Amniotic epithelial cell (primary cell): ENCODE data around the gene CSKMT.
"Not testable (repeated sequence)": the region's sequence is repeated elsewhere in the genome, so short reads cannot be mapped to it uniquely, and the experiment has no call there.

ENCODE experiments used
- DNase-seq: peaks from one replicate; pipeline ENCODE4 v3.0.0-alpha.2; 2010; ENCODE audit warnings: low read depth

The CSKMT gene

DNA sequence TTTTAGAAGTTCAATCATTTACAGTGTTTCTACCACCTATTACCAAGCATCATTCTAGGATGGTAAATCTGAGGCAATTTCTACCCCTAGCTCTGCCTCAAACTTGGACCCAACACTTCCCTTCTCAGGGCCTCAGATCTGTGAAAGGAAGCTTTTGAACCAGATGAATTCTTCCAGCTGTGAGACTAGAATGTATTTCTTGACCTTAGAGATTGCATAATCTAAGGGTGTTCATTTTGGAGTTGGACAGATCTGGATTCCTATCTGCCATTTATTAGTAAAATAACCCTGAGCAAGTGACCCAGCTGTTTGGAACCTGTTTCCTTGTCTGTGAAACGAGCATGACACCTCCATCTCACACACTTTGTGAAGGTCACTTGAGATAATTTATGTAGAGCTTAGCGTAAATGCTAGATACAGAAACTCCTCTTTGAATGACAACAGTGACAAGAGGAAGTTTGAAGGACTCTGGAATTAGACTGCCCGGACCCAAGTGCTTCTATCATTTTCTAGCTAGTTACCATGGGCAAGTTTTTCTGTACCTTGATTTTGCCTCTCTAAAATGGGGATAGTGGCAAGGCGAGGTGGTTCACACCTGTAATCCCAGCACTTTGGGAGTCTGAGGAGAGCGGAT is 8.2 kb upstream of the CSKMT start:
- DNase-seq, result no peak

DNA sequence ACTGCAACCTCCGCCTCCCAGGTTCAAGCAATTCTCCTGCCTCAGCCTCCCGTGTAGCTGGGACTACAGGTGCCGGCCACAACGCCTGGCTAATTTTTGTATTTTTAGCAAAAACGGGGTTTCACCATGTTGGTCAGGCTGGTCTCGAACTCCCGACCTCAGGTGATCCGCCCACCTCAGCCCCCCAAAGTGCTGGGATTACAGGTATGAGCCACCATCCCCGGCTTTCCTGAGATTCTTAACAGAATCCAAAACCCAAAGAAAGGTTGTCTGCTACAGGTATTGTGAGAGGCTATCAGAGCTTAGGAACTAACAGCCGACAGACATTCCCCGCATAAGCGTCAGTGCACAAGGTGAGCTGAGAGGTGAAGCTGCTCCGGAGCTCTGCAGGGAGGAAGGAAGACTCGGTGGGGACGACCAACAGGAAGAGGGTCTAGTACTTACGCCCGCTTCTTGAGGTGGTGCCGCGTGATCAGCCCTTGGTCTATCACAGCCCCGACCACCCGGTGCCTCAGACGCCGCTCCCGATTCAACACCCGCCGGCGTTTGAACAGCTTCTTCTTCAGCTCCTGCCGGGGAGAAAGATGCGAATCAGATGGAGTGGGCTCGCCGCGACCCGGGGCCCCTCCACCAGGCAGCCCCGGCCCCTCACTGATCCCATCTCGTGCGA is 572 bp upstream of the CSKMT start:
- peak; percentile 59 for DNase-seq

DNA sequence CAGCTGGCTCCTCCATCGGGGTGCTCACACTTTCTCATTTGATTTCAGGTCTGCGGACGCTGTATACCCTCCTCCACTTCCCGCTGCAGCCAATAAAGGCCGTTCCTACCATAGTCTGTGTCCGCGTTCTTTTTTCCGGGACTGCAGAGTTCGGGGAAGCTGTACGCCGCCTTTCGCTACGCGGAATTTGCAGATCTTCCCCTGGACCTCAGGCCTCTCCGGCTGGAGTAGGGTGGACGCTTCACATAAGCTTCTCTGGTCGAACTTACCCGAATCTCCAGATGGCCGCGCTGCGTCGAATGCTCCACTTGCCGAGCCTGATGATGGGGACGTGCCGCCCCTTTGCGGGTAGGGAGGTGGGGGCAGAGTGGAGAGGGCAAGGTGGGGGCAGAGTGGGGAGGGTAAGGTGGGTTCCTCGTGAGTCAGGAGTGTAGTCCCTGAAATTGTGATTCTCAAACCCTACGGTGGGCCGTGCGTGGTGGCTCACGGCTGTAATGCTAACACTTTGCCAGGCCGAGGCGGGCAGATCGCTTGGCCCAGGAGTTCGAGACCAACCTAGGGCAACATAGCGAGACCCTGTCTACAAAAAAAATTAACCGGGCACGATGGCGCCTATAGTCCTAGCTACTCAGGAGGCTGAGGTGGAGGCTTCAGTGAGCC is 617 bp downstream of the CSKMT start:
- peak; percentile 76 for DNase-seq

DNA sequence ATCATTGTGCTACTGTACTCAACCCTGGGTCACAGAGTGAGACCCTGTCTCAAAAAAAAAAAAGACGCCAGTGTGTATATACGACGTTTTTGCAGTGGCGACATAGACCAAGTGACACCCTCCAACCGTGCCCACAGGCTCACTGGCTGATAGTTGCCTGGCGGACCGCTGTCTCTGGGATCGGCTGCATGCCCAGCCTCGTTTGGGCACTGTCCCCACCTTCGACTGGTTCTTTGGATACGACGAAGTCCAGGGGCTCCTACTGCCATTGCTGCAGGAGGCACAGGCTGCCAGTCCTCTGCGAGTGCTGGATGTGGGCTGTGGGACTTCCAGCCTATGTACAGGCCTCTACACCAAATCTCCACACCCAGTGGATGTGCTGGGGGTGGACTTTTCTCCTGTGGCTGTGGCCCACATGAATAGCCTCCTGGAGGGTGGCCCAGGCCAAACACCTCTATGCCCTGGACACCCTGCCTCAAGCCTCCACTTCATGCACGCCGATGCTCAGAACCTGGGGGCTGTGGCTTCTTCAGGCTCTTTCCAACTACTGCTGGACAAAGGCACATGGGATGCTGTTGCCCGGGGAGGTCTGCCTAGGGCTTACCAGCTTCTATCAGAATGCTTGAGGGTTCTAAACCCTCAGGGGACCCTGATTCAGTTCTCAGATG is 1.3 kb downstream of the CSKMT start:
- DNase-seq, result no peak

DNA sequence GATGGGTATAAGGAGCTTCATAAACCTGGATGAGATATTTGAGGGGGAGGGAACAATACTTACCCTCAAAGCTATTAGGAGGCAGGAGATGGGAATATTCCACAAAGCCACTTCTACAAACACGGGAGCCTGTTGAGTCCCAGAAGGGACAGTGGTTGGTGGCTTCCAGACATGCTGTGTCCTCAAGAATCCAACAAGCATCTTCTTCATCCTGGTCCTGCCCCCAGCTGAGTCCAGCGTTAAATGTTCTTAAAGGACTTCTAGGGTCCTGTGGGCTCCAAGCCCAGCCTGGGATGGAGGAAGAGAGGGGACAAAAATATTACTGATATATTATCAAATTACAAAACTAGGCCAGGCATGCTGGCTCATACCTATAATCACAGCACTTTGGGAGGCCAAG is 2.3 kb downstream of the CSKMT start:
- DNase-seq, result no peak

DNA sequence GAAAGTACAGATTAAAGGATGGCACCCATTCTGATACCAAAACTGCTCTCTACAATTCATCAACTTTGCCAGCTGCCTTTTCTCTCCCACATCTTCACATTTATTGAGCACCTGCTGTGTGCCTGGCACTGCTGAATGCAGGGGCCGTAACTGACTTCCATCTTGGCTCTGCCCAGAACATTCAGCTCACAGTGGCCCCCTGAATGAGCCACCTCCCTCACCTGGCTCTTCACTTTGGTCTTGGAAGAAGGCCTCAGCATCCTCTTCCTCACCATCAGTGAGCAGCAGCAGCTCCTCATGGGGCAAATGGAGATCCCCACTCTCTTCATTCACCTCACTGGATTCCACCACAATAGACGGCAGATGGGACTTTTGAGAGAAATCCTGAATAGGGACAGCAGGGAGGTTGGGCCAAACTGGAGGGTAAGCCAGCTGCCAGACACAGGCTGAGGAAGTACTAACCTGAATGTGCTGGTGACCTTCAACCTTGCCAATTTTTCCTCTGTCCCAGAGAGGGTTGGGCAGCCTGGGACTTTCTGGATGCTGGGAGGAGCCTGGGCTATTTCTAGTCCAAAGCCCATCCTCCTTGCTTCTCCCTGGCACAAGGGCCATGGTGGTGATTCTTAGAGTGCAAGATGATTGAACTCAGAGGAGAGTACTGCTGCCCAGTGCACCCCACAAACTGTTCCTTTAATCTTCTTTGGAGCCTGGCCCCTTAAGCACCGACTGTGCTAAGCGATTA is 4.5 kb downstream of the CSKMT start:
- no peak for DNase-seq

DNA sequence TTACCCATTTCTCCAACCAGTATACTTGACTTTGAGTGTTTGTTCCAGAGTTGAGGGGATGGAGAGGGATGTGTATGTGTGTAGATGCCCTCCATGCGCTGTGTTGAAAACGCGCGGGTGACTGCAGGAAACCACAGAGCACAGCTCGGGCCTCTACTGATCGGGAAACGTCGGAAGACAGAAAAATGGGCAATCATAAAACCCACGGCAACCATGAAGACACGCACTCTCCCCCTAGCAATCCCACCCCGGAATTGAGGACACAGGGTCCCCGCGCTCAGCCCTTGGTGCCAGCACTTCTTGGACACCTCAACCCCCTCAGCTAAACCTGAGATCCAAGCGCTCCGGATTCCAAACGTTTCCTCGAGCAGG is 6.1 kb downstream of the CSKMT start:
- no peak for DNase-seq

DNA sequence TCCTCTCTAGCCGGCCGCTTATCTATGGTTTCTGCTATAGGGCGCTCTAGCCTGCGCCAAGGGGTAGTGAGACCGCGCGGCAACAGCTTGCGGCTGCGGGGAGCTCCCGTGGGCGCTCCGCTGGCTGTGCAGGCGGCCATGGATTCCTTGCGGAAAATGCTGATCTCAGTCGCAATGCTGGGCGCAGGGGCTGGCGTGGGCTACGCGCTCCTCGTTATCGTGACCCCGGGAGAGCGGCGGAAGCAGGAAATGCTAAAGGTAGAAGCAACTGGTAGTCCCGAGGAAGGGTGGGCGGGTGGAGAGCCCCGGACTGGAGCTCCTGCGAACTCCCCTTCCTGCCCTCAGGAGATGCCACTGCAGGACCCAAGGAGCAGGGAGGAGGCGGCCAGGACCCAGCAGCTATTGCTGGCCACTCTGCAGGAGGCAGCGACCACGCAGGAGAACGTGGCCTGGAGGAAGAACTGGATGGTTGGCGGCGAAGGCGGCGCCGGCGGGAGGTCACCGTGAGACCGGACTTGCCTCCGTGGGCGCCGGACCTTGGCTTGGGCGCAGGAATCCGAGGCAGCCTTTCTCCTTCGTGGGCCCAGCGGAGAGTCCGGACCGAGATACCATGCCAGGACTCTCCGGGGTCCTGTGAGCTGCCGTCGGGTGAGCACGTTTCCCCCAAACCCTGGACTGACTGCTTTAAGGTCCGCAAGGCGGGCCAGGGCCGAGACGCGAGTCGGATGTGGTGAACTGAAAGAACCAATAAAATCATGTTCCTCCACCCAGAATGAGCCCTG is 6.7 kb downstream of the CSKMT start, which contains the start of the genes LBHD1 and UQCC3:
Gene LBHD1, minus strand, starts transcription at position 660 of the 782 bp plus-strand sequence. CDS start 2,236 bp downstream, outside the sequence.
Gene UQCC3, plus strand, starts transcription at position 66 of the 782 bp plus-strand sequence. Its CDS starts 73 bp downstream, at position 139.
- DNase-seq, result peak; percentile 83

DNA sequence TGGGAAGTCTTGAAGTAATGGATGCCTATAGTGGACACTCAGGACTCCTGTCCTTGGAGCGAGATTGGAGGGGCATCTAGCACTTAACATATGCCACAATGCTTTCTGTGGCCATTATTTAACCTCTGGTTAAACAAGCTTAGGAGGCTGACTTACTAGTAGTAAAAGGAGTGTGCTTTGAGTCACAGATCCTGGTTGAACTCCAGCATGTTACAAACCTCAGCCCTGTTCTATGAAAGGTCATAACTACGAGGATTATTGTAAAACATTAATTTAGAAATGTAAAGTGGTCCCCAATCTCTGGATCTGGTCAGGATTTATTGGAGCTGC is 8.0 kb downstream of the CSKMT start:
- DNase-seq, result no peak

DNA sequence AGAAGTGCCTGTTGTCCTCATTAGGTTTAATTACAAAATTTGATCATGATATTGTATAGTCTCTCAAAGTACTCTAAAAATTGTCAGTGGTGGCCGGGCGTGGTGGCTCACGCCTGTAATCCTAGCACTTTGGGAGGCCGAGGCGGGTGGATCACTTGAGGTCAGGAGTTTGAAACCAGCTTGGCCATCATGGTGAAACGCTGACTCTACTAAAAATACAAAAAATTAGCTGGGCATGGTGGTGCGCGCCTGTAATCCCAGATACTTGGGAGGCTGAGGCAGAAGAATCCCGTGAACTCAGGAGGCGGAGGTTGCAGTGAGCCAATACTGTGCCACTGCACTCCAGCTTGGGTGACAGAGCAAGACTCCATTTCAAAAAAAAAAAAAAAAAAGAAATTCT is 10.3 kb downstream of the CSKMT start:
- DNase-seq, result not testable (repeated sequence)

DNA sequence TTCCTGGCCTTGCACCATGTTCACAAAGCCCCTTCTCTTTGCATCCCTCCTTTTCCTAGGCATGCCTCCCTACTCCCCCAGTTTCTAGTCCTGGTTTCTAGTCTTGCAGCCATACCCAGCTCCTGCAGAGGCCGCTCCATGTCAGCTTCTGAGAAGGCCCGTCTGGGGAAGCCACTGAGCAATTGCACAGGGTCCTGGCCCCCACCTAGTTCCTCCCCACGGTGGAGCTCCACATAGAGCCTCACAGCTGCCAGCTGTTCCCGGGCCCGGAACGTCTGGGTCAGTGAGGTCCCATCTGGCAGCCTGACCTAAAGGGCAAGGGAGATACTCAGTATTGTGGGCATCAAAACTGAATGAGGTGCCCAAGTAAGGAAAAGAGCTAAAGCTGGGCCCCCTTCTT is 11.6 kb downstream of the CSKMT start:
- DNase-seq, result no peak

DNA sequence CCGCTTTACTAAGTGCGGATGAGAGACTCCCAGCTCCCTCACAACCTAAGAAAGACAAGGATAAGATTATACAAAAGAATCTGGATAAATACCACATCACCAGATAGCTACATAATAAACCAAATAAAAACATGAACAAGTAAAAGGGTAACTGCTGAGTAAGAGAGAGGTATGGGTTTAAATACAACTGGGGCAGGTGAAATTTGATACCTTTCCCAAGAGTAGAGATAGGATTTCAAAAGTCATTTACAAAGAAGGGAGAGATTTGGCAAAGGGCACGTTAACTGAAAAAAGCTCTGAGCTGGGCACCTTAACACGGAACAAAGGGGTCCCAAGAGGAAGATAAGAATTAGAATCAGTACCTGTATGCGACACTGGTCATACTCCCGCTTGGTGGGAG is 12.0 kb downstream of the CSKMT start:
- no peak for DNase-seq

DNA sequence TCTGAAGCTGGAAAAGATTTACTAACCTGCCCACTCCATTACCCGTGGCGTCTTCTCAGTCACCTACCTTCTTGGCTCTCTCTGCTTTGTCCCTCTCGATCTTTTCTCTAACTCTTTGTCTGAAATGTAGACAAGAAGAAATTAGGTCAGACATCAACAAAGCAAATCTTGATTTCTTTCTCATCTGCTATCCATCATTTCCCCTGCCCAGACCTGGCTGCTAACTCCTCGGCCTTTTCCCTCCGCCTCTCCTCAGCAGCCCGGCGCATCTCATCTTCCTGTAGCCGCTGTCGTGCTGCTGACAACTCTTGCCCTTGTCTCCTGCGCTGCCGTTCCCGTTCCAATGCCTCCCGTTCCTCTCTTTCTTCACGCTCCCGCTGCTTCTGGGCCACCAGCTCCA is 12.6 kb downstream of the CSKMT start:
- no peak for DNase-seq

DNA sequence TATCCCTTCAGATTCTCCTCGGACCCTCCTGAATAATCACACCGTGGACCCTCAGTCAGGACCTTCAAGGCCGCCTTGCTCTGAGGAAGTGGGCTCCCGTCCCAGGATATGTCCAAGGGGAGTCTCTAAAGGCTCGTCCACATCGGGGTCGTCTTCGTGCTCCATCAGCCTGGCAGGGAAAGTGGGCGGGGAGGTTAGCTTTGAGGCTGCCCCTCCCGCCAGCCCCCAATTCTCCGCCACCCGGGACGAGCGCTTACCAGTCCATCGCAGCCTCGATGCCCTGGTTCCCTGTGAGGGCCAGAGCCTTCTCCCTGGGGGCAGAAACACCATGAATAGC is 13.3 kb downstream of the CSKMT start:
- DNase-seq, result no peak

DNA sequence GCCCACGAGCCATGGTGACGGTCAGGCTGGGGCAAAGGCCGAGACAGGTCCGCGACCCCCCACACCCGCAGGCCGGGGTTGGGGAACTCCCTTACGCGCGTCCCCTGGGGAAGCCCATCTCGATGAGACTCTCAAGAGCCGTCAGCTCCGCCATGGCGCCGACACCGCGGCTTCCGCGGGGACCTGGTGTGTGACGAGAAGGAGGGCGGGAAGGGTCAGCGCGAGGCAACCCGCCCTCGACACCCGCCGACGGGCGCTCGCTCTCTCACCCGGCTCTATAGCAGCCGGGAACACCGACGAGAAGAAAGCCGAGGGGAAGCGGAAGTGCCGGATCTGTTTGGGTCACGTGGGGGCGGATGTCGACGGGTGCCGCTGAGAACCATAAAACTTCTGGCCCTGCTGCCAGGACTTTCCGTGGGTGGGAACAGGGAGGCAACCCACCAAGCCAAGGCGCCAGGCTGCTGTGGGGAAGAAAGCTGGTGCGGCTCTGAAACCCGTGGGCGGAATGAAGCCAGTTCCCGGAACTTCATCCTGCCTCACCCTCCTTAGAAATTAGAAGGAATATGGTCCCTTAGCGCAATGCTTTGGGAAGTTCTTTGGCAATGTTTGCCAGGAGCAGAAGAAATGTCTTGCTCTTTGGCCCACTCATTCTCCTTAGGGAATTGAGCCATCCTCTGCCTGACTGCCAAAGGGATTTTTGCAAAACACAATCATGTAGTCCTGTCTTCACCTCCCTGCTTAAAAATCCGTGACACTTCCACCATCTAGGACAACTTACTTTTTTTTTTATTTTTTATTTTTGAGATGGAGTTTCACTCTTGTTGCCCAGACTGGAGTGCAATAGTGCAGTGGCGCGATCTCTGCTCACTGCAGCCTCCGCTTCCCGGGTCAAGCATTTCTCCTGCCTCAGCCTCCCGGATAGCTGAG is 13.9 kb downstream of the CSKMT start, which contains the start of gene UBXN1:
Gene UBXN1, minus strand, starts transcription at position 304 of the 927 bp plus-strand sequence. Its CDS starts 150 bp downstream, at position 154.
- peak; percentile 87 for DNase-seq

DNA sequence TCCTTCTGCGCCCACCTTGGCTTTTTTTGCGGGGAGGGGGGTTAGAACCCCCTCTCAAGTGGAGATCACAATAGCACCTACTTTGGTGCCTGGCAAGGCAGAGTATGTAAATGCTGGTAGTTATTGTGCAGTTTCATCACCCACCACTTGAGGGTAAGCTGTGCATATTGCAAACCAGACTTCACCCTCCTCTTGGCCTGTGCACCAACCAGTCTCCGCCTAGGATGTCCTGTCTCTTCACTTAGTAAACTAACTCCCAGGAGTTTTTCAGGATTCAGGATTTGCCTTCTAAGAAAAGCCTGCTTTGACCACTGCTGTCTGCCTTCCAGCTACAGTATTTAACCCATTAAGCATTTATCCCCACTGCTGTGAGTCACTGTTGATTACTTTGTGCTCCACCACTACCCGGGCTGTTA is 15.7 kb downstream of the CSKMT start:
- peak; percentile 83 for DNase-seq

DNA sequence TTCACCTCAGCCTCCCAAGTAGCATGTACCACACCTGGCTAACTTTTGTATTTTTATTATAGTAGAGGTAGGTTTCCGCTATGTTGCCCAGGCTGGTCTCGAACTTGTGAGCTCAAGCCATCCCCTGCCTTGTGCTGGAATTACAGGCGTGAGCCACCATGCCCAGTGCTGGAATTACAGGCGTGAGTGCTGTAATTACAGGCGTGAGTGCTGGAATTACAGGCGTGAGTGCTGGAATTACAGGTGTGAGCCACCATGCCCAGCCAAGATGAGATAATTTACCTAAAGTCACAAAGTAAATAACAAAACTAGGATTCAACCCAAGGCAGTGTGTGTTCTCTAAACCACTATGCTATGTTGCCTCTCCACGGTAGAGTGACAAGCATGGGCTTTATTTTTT is 17.4 kb downstream of the CSKMT start:
- DNase-seq, result no peak

DNA sequence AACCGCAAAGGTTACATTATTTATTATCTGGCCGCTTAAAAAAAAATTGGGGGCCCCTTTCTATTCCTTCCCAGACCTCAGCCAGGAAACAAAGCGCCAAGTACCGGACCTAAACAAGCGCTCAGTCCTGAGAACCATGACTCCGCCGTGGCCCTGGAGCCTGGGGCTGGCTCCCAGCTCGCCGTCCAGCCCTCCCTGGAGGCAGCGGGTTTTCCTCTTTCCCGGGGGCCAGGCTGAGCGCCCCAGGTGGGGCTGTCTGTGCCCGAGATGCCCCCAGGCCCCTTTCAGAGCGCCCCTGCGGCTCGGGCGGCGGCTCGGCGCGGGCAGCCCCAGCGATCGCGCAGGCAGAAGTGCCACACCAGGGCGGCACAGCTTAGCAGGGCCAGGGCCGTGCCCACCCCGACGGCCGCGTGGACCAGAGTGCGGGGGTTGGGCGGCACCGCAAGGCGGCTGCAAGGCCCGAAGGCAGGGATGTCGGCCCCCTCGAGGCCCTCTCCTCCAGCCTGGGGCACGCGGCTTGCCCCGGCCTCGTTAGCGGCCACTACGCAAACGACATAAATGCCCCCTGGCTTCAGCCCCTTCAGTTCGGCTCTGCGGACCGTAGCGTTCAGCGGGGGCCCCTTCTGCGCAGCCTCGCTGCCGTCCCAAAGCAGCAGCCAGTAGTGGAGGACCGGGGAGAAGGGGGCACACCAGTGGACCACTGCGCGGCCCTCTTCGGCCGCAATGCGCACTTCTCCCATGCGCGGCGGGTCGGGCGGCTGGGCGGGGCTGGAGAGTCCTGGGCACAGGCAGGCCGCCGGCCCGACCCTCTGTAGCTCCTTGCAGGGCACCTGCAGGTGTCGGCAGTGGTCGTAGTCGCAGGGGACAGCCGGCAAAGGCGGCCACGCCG is 22.6 kb downstream of the CSKMT start:
- DNase-seq, result no peak

DNA sequence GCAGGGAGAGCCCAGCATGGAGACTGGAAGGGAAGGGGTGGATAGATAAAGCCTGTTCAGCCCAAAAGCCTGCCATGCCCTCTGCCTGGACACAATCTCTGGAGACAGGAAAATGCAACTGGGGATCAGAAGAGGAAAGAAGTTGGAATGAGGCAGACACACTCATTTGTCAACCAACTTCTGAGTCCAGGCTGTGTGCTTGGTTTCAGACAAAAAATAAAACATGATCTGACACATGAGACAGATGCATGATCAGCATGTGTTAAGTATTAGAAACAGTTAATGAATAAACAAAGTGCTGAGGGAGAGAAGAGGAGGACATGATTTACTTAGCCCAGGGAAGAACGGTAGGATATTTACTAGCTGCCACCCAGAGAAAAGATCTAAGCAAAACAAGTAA is 23.4 kb downstream of the CSKMT start:
- DNase-seq, result no peak
